HG02938 (cell line): ENCODE results near the gene SMARCC2.

Experiments used
- ATAC-seq: cut with Tn5 transposase; IDR thresholded peaks from one replicate; pipeline ENCODE4 v1.9.1; 2021; ENCODE audit warnings: mild to moderate bottlenecking, moderate library complexity; ENCODE audit not compliant: unreplicated experiment

SMARCC2 gene

DNA sequence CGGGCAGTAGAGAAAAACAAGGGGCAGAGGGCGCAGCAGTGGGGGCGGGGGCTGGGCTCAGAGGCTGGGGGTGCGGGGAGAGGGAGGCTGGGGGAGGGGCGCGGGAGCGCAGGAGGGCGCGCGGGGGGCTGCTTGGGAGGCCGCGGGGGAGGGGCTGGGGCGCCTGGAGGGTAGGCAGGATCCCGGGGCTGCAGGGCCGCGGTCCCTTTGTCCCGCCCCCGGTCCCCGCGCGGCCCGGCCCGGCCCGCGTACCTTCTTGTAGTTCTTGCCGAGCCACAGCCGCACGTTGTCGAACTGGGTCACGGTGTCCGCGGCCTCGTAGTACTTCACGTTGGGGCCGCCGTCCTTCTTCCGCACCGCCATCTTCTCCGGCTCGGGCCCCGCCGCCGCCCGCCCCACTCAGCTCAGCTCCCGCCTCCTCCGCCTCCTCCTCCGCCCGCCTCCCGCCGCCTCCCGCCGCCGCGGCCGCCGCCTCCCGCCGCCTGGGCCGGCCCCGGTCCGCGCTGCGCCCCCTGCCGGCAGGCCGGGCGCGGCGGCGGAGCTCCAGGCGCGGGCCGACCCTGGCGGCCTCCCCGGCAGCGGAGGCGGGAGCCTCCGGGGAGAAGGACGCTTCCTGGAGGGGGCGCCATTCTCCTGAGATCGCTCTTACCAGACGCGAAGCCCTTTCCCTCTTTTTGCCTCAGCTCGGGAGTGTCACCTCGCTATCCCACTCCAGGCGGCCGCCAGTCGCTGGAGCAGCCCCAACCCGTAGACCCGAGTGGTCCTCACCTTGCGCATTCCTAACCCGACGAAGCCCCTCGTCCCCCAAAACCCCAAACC lies at the start of gene SMARCC2:
Gene SMARCC2 (minus strand): TSS at position 385 of the 819 bp plus-strand sequence. CDS start 22 bp downstream, at position 363.
- peak; percentile 53 for ATAC-seq

- no peak for ATAC-seq
These were observed 48.3 kb upstream of the SMARCC2 start for GRCh38 chr12:56237552-56237951.

DNA sequence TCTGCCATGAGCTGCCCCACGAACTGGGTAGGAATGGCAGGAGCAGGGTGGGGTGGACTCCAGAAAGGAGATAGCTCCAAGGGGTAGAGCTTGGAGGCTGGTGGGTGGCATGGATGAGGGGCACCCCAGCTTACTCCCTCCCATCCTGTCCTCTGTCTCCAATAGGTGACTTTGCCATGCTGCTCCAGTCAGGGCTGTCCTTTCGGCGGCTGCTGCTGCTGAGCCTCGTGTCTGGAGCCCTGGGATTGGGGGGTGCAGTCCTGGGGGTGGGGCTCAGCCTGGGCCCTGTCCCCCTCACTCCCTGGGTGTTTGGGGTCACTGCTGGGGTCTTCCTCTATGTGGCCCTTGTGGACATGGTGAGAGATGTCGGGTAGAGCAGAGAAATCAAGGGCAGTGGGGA lies 47.7 kb upstream of the SMARCC2 start:
- ATAC-seq, result no peak

DNA sequence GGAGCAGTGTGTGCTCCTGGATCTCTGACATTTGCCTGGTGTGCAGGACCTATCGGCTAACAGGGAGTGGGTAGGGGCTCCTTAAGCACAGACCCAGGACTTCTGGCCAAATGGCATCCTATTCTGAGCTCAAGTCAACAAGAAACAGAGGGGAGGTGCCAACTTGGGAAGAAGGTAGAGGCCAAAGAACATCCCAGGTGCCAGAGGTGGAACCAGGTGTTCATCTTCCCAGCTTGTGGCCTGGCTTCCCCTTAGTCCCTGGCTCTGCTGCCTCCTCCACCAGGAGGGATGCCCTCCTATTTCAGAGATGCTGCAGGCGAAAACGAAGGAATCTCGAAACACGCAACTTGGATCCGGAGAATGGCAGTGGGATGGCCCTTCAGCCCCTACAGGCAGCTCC lies 46.8 kb upstream of the SMARCC2 start:
- ATAC-seq, result no peak

DNA sequence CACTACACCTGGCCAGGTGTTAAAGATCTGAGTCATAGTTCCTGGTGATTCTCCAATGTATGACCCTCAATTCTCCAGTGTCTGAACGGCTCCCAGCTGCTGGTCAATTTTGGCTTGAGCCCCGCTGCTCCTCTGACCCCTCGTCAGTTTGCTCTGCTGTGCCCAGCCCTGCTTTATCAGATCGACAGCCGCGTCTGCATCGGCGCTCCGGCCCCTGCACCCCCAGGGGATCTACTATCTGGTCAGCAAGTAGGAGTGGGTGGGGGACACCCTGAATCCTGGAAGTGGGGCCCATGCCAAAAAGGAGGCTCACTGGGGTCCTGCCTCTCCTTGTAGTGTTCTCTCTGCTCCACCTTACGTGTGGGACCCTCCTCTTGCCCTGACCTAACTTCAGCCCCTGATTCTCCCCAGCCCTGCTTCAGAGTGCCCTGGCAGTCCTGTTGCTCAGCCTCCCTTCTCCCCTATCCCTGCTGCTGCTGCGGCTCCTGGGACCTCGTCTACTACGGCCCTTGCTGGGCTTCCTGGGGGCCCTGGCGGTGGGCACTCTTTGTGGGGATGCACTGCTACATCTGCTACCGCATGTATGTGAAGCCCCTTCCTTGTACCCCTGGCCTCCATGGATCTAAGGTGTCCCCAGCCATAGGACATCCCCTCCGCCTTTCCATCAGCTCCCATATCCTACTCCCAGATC lies 45.6 kb upstream of the SMARCC2 start:
- no peak for ATAC-seq

- ATAC-seq, result no peak
These were observed 41.9 kb upstream of the SMARCC2 start for GRCh38 chr12:56231184-56231582.

DNA sequence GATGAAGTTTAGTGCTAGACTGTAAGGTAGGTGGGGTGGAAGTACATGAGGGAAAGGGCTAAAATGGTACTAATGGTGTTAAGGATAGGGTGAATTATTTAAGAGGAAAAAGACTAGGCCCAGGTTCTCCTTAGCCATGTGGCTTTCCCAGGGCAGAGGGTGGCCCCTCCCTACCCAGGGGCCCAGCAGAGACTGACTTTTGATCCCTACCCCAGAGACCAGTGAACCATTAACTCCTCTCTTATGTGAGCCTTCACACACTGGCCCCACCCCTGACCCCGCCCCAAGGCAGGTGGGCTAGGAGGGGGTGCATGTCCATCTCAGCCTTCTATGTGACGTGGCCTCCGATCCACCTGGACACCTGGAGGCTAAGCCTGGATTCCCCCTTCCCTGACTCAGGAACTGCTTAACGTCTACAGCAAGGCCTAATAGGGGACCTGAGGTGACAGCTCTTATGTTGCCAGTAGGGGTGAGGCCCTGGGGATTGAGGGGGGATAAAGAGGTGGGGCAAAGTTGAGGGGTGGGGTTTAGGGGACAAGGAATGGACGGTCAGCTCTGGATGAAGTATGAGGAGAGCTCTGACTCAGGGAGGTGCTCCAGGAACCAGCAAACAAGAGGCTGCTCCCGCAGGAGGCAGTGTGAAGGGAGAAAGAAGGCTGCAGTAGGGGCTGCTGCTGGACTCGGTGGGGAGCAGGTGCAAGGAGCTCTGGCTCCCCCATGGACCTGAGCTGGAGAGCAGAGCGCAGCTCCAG lies 41.3 kb upstream of the SMARCC2 start:
- ATAC-seq, result no peak

DNA sequence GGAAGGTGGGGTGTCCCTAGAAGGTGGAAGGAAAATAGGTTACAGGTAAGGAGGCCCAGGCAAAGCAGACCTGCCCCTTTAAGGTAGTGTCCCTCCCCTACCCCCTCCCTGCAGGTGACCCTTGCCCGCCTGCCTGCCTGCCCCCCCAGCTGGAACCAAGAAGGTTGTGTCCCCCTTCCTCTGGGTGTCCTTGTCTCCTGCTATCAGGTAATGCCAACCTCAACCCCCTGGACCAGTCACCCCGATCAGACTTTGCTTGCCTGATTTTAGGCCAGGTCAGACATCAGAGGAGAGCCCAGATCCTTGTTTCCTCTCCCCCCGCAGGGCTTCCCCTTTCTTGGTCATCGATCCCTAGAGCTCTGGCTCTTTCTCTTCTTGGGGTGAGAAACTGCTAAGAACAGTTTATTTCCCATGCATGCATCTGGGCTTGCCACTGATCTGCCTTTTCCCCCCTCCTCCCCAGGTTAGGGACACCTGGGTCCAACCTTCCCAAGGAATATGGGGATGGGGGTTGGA lies 40.7 kb upstream of the SMARCC2 start, which contains the start of gene SLC39A5:
Gene SLC39A5 (plus strand): TSS at position 136 of the 516 bp plus-strand sequence. CDS start 1,224 bp downstream, outside the sequence.
- ATAC-seq, result no peak

- no peak for ATAC-seq
These were observed 39.8 kb upstream of the SMARCC2 start for GRCh38 chr12:56229082-56229481.

- no peak for ATAC-seq
These were observed 35.7 kb upstream of the SMARCC2 start for GRCh38 chr12:56224954-56225353.

GRCh38 chr12:56224102-56224701 lies 34.9 kb upstream of the SMARCC2 start, which contains the start of gene NABP2:
Gene NABP2, plus strand, starts transcription at chr12:56224342. Its CDS starts 515 bp downstream, at chr12:56224857.
- ATAC-seq, result peak; percentile 63

GRCh38 chr12:56223571-56224101 lies 34.4 kb upstream of the SMARCC2 start:
- ATAC-seq, result no peak

GRCh38 chr12:56222531-56222895 lies 33.2 kb upstream of the SMARCC2 start:
- no peak for ATAC-seq

DNA sequence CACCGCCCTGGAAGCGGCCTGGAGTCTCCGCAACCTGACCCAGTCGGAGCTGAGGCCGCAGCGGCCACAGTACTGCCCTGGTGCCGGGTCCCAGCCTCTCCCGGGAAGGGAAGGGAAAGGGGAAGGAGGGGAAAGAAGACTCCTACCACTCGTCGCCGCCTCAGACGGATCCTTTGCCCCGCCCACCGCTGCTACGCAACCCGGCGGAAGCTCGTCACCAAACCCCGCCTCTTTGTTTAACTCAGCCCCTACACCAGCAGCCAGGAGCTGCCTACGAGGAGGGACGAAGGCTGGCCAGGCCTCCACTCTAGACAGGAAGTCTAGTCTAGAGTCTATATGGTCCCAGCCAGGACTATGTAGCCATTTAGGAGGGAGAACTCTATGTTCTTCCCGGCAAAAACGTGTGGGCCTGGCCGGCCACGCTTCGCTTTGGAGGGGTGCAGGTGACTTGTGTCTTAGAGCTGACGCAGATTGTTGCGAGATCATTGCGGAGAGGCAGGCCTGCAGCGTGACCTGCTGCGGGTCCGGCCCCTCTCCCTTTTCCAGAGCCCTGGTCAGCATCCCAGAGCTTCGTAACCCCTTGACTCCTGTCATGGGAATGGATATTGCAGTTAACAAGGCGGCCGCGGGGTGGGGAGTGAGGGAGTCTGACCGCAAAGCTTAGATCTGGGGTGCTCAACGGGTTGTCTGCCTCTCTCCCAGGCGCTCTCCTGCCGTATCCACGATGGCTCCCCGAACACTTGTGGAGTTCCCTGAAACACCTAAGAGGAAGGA lies 32.7 kb upstream of the SMARCC2 start, which contains the start of gene RNF41:
Gene RNF41 (minus strand): TSS at position 166 of the 774 bp plus-strand sequence. CDS start 7,875 bp downstream, outside the sequence.
- ATAC-seq, result peak; percentile 80

GRCh38 chr12:56221232-56221756 lies 32.0 kb upstream of the SMARCC2 start:
- ATAC-seq, result peak; percentile 6

- ATAC-seq, result no peak
These were observed 31.4 kb upstream of the SMARCC2 start for GRCh38 chr12:56220611-56221231.

GRCh38 chr12:56219840-56220239 lies 30.6 kb upstream of the SMARCC2 start:
- no peak for ATAC-seq

DNA sequence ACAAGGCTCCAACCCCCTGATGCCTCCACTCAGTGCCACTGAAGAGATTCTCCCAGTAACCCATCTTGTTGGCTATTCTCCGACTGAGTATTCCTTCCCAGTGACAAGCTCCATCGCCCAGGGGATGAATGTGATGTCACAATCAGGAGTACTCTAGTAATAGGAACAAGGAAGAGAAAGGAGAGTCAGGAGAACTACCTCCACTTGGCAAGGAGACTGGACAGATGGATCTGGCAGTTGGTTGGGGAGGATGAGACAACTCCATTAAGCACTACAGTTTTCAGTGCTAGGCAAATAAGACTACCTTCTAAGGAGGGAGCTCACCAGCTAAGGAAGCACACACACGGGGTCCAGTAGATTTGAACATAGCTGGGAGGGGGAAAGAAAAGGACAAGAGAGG lies 27.2 kb upstream of the SMARCC2 start:
- no peak for ATAC-seq

DNA sequence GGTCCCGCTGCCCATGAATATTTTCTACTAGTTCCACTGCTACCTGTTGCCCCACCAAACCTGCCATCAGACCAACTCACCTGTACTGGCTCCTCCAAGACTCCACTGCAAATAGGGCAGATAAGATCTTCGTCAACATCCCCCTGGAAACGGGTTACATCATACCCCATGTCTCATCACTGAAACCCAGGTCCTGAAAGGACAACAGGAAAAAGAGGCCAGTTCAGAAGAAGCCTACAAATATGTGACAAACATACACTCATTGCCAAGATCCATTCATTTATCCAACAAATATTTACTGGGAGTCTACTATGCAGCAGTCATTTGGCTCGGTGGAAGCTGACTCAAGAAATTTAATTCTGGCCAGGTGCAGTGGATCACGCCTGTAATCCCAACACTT lies 24.6 kb upstream of the SMARCC2 start:
- no peak for ATAC-seq
